Fibroblast of lung (primary cell): ENCODE data around the gene TMEM147.

Experiments
- CTCF ChIP-seq, 2 donors: IDR thresholded peaks in 1 of 2; conservative IDR thresholded peaks in 1 of 2; 1 replicate in 1 of 2; 2 replicates in 1 of 2; pipeline ENCODE4 v1.5.1; 2011 to 2012; ENCODE audit warnings: low read length in 2 of 2, control low read depth in 1 of 2, inconsistent platforms in 1 of 2, low read depth in 1 of 2, mild to moderate bottlenecking in 1 of 2
- EZH2 ChIP-seq: IDR thresholded peaks from 2 replicates; pipeline ENCODE4 v1.5.1; 2012; ENCODE audit warnings: low read length, control low read depth, mild to moderate bottlenecking; ENCODE audit errors: missing control alignments

GRCh38 chr19:35528218-35529038 is 17.0 kb upstream of the TMEM147 start, which contains the start of gene SBSN:
- TF ChIP-seq CTCF (conservative IDR thresholded peaks at IDR 0.05 in 1 of 2, IDR thresholded peaks at IDR 0.05 in 1 of 2; ENCODE audit: low read depth in 1 of 2, low read length in 2 of 2), result no peak
- no peak for TF ChIP-seq EZH2
